GDM1 (cell line): ENCODE results near the gene CRYBG3.
"Not testable (repeated sequence)": the region's sequence is repeated elsewhere in the genome, so short reads cannot be mapped to it uniquely, and the experiment has no call there.

Experiments
- DNase-seq: peaks from one replicate; lab custom pipeline; 2025; lab: John Stamatoyannopoulos, UW

CRYBG3 gene

GRCh38 chr3:97899331-97899730 is 77.5 kb downstream of the CRYBG3 start:
- DNase-seq: no peak

GRCh38 chr3:97901313-97902248 is 79.8 kb downstream of the CRYBG3 start:
- no peak for DNase-seq

- not testable (repeated sequence) for DNase-seq
Observed at GRCh38 chr3:97909830-97910229, 88.0 kb downstream of the CRYBG3 start.

GRCh38 chr3:97910236-97910831 is 88.5 kb downstream of the CRYBG3 start:
- DNase-seq: not testable (repeated sequence)

GRCh38 chr3:97910931-97911351 is 89.1 kb downstream of the CRYBG3 start:
- DNase-seq: no peak

GRCh38 chr3:97911459-97911858 is 89.6 kb downstream of the CRYBG3 start:
- DNase-seq: no peak

GRCh38 chr3:97914388-97914787 is 92.6 kb downstream of the CRYBG3 start:
- DNase-seq: no peak

- no peak for DNase-seq
Observed at GRCh38 chr3:97916576-97916975, 94.8 kb downstream of the CRYBG3 start.

- no peak for DNase-seq
Observed at GRCh38 chr3:97917813-97918536, 96.2 kb downstream of the CRYBG3 start.

GRCh38 chr3:97927704-97928103 is 105.9 kb downstream of the CRYBG3 start:
- DNase-seq: no peak

- DNase-seq: no peak
Observed at GRCh38 chr3:97928986-97929385, 107.2 kb downstream of the CRYBG3 start.

GRCh38 chr3:97930018-97930417 is 108.2 kb downstream of the CRYBG3 start:
- DNase-seq: no peak

GRCh38 chr3:97931218-97931617 is 109.4 kb downstream of the CRYBG3 start:
- DNase-seq: no peak

- DNase-seq: no peak
Observed at GRCh38 chr3:97932387-97932801, 110.6 kb downstream of the CRYBG3 start.

GRCh38 chr3:97934980-97935695 is 113.3 kb downstream of the CRYBG3 start:
- DNase-seq: no peak

GRCh38 chr3:97935842-97936241 is 114.0 kb downstream of the CRYBG3 start:
- DNase-seq: no peak

GRCh38 chr3:97937205-97937604 is 115.4 kb downstream of the CRYBG3 start:
- no peak for DNase-seq

GRCh38 chr3:97938444-97938843 is 116.6 kb downstream of the CRYBG3 start:
- no peak for DNase-seq

GRCh38 chr3:97939401-97939800 is 117.6 kb downstream of the CRYBG3 start:
- no peak for DNase-seq

GRCh38 chr3:97940034-97940433 is 118.2 kb downstream of the CRYBG3 start:
- DNase-seq: no peak

GRCh38 chr3:97942801-97943546 is 121.2 kb downstream of the CRYBG3 start:
- DNase-seq: no peak
